Measurements from ENCODE around the gene TMEM101.
A peak's percentile ranks its signal among the peaks of the same experiment; 100 is the strongest.

TMEM101 gene

DNA sequence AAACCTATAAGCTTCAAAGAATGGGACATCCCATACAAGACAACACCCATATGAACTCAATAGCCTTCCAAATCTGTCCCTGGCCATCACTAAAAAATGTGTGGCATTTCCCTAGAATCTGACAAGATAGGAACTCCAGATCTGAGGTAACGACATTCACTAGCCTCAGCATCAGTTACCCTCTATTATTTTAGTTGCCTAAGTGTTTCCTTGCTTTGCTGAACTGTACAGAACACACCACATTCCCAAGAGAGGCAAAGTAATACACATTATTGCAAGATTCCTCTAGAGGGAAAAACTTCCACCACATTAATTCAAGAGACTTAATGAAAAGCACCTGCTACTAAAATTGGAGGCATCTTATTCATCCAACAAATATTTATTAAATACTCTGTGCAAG, 46.7 kb upstream of the TMEM101 start:
- H3K18ac ChIP-seq (ENCODE audit: low read depth in 1 of 2, low read length in 2 of 2): no peak overlapping the region
- H3K27ac ChIP-seq (ENCODE audit: low read length, poor library complexity, severe bottlenecking): no peak overlapping the region
- H2BK15ac ChIP-seq (ENCODE audit: low read depth, poor library complexity, severe bottlenecking): no peak overlapping the region
- no peak overlapping the region for H3K4me2 ChIP-seq (ENCODE audit: low read length, poor library complexity, severe bottlenecking)
- 42% methylated on average over 1 of the region's 1 CpG for WGBS
- no peak overlapping the region for H3K23ac ChIP-seq (ENCODE audit: low read length in 2 of 2)
- H2BK12ac ChIP-seq (ENCODE audit: low read length in 2 of 2): no peak overlapping the region
- H3K4me3 ChIP-seq (ENCODE audit: insufficient read depth in 1 of 2, low read depth in 1 of 2, low read length in 2 of 2): no peak overlapping the region
- no peaks in the 10 kb centered on the region for H3K9me3 ChIP-seq (ENCODE audit: control insufficient read depth, low read length)
- no peak overlapping the region for H4K91ac ChIP-seq (ENCODE audit: low read length)
- no peak for DNase-seq
- H2AFZ ChIP-seq (ENCODE audit: low read depth, low read length): no peak overlapping the region
- no peak overlapping the region for H4K8ac ChIP-seq (ENCODE audit: low read length)
- H2BK120ac ChIP-seq (ENCODE audit: low read depth, low read length): no peak overlapping the region
- H3K9ac ChIP-seq (ENCODE audit: low read length): no peak overlapping the region
- H3K4ac ChIP-seq (ENCODE audit: low read depth in 1 of 2, low read length in 2 of 2): no peak overlapping the region
- no peak overlapping the region for H2AK5ac ChIP-seq (ENCODE audit: low read length, severe bottlenecking)
- no peak overlapping the region for H2BK5ac ChIP-seq (ENCODE audit: low read depth, low read length, poor library complexity, severe bottlenecking)
- H3K14ac ChIP-seq (ENCODE audit: low read length in 2 of 2): no peak overlapping the region
- H3K4me1 ChIP-seq (ENCODE audit: control insufficient read depth, insufficient read depth, low read depth, low read length): peaks cover 6% of the 10 kb centered on the region
- H3K79me1 ChIP-seq (replicated peaks; ENCODE audit: low read length, poor library complexity, severe bottlenecking): no peaks in the 10 kb centered on the region
- no peaks in the 10 kb centered on the region for H3K27me3 ChIP-seq (ENCODE audit: control insufficient read depth in 1 of 2, insufficient read depth in 1 of 2, low read length in 2 of 2)
- peaks cover 33 to 49% of the 10 kb centered on the region in 2 experiments for H3K36me3 ChIP-seq (ENCODE audit: control insufficient read depth in 1 of 2, insufficient read depth in 2 of 2, low read depth in 1 of 2, low read length in 2 of 2)

DNA sequence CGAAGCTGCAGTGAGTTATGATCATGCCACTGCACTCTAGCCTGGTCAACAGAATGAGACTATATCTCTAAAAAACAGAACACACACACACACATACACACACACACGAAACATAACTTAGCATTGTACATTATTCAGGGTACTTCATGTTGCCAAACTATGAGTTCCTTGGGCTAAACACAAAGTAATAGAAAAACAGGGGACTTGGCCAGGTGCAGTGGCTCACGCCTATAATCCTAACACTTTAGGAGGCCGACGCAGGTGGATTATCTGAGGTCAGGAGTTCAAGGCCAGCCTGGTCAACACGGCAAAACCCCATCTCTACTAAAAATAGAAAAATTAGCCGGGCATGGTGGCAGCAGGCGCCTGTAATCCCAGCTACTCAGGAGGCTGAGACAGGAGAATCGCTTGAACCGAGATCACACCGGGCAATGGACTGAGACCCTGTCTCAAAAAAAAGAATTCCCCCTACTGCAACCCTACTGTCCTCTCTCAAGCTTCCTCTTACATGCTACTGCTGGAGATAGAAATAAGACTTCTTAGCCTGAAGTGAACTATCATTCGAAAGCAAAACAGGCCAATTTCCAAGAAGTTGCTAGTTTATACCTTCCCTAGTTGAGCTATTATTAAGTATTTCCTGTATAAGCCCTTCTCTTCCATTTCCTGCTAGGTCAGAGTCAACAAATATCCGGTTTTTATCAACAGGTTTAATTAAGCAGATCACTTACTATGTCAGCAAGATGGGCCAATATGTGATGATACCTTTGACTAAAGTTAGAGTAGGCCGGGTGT, 44.5 kb upstream of the TMEM101 start:
- Histone ChIP-seq H3K18ac (ENCODE audit: low read depth in 1 of 2, low read length in 2 of 2) (no peak overlapping the region), H3K23ac (ENCODE audit: low read length in 2 of 2) (no peak overlapping the region), H3K9ac (ENCODE audit: low read length) (no peak overlapping the region), H2BK120ac (ENCODE audit: low read depth, low read length) (no peak overlapping the region), H2AFZ (ENCODE audit: low read depth, low read length) (no peak overlapping the region), H3K36me3 (ENCODE audit: control insufficient read depth in 1 of 2, insufficient read depth in 2 of 2, low read depth in 1 of 2, low read length in 2 of 2) (peaks cover 42 to 57% of the 10 kb centered on the region in 2 experiments), H3K27ac (ENCODE audit: low read length, poor library complexity, severe bottlenecking) (no peak overlapping the region), H2BK15ac (ENCODE audit: low read depth, poor library complexity, severe bottlenecking) (no peak overlapping the region), H3K14ac (ENCODE audit: low read length in 2 of 2) (no peak overlapping the region), H3K4me2 (ENCODE audit: low read length, poor library complexity, severe bottlenecking) (no peak overlapping the region), H2BK5ac (ENCODE audit: low read depth, low read length, poor library complexity, severe bottlenecking) (no peak overlapping the region), H3K9me3 (ENCODE audit: control insufficient read depth, low read length) (no peaks in the 10 kb centered on the region), H3K27me3 (ENCODE audit: control insufficient read depth in 1 of 2, insufficient read depth in 1 of 2, low read length in 2 of 2) (no peaks in the 10 kb centered on the region), H4K91ac (ENCODE audit: low read length) (no peak overlapping the region), H4K8ac (ENCODE audit: low read length) (no peak overlapping the region), H3K4me1 (ENCODE audit: control insufficient read depth, insufficient read depth, low read depth, low read length) (peaks cover 2% of the 10 kb centered on the region), H2AK5ac (ENCODE audit: low read length, severe bottlenecking) (no peak overlapping the region), H3K4me3 (ENCODE audit: insufficient read depth in 1 of 2, low read depth in 1 of 2, low read length in 2 of 2) (no peak overlapping the region), H3K4ac (ENCODE audit: low read depth in 1 of 2, low read length in 2 of 2) (no peak overlapping the region), H2BK12ac (ENCODE audit: low read length in 2 of 2) (no peak overlapping the region), H3K79me1 (replicated peaks; ENCODE audit: low read length, poor library complexity, severe bottlenecking) (no peaks in the 10 kb centered on the region)
- WGBS: 95% methylated on average over 13 of the region's 14 CpGs
- no peak for DNase-seq

DNA sequence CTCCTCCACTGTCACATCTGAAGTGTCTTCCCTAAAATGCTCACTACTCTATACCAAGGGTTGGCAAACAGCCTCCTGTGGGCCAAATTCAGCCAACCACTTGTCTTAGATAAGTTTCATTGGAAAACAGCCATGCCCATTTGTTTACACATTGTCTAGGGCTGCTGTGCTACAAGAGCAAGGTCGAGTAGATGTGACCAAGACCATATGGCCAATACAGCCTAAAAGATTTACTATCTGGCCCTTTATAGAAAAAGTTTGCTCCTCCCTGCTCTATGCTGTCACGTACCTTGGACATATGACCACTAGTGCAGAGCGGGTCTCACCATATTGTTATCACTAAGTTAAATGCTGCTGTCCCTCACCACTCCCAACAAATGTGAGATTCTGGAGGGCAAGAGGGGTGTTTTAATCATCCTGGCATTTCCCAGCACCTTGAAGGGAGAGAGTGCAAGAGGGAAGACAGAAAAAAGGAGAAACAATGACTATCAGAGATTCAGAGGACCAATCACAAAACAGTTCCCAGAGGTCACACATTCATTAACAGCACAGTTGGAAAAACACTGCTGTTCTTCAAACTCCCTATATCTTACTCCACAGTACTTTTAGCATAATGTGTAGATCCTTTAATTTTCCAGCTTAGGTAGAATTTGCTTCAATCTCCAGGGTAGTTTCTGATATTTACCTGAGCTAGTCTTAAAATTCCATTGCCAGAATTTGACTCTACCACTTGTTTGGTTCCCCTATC, 38.5 kb upstream of the TMEM101 start:
- 56% methylated on average over 3 of the region's 3 CpGs for WGBS
- H2BK15ac ChIP-seq (ENCODE audit: low read depth, poor library complexity, severe bottlenecking): no peak overlapping the region
- peaks cover 18% of the 10 kb centered on the region for H3K79me1 ChIP-seq (replicated peaks; ENCODE audit: low read length, poor library complexity, severe bottlenecking)
- no peak overlapping the region for H4K8ac ChIP-seq (ENCODE audit: low read length)
- H3K9ac ChIP-seq (ENCODE audit: low read length): no peak overlapping the region
- H3K36me3 ChIP-seq (ENCODE audit: control insufficient read depth in 1 of 2, insufficient read depth in 2 of 2, low read depth in 1 of 2, low read length in 2 of 2): peaks cover 65 to 69% of the 10 kb centered on the region in 2 experiments
- H2AFZ ChIP-seq (ENCODE audit: low read depth, low read length): no peak overlapping the region
- no peak overlapping the region for H2BK120ac ChIP-seq (ENCODE audit: low read depth, low read length)
- H3K23ac ChIP-seq (ENCODE audit: low read length in 2 of 2): no peak overlapping the region
- no peak overlapping the region for H2AK5ac ChIP-seq (ENCODE audit: low read length, severe bottlenecking)
- peaks cover 2% of the 10 kb centered on the region for H3K4me1 ChIP-seq (ENCODE audit: control insufficient read depth, insufficient read depth, low read depth, low read length)
- H2BK5ac ChIP-seq (ENCODE audit: low read depth, low read length, poor library complexity, severe bottlenecking): no peak overlapping the region
- no peak overlapping the region for H3K4me3 ChIP-seq (ENCODE audit: insufficient read depth in 1 of 2, low read depth in 1 of 2, low read length in 2 of 2)
- H2BK12ac ChIP-seq (ENCODE audit: low read length in 2 of 2): no peak overlapping the region
- no peaks in the 10 kb centered on the region for H3K9me3 ChIP-seq (ENCODE audit: control insufficient read depth, low read length)
- no peaks in the 10 kb centered on the region for H3K27me3 ChIP-seq (ENCODE audit: control insufficient read depth in 1 of 2, insufficient read depth in 1 of 2, low read length in 2 of 2)
- no peak overlapping the region for H3K4me2 ChIP-seq (ENCODE audit: low read length, poor library complexity, severe bottlenecking)
- H4K91ac ChIP-seq (ENCODE audit: low read length): no peak overlapping the region
- DNase-seq: peak; percentile 45
- H3K4ac ChIP-seq (ENCODE audit: low read depth in 1 of 2, low read length in 2 of 2): no peak overlapping the region
- no peak overlapping the region for H3K27ac ChIP-seq (ENCODE audit: low read length, poor library complexity, severe bottlenecking)
- H3K14ac ChIP-seq (ENCODE audit: low read length in 2 of 2): no peak overlapping the region
- H3K18ac ChIP-seq (ENCODE audit: low read depth in 1 of 2, low read length in 2 of 2): no peak overlapping the region

DNA sequence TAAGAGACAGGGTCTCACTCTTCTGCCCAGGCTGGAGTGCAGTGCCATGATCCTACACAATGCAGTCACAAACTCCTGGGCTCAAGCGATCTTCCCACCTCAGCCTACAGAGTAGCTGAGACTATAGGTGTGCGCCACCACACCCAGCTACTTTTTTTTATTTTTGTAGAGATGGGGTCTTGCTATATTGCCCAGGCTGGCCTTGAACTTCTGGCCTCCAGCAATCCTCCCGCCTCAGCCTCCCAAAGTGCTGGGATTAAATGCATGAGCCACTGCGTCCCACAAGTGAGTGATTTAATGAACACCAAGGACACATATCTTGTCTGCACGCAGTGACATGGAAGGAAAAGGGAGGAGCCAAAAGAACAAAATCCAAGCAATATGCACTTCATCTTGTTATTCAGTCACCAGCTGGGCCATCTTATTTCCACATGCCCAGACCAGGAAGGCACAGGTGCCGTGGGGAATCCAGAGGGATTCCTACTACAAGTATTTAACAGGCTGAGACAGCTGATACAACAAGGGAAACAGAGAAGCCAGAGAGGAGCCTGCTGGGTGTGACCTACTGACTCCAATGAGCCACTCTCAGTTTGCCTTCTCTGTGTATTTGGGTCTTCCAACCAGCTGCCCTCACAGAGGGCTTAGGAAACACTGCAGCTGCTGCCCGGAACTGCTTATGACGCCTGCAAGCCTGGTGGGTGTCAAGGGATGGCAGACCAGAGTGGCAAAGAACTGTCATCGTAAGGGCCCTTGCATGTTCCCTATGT, 34.7 kb upstream of the TMEM101 start:
- no peak overlapping the region for H2AK5ac ChIP-seq (ENCODE audit: low read length, severe bottlenecking)
- no peak overlapping the region for H3K23ac ChIP-seq (ENCODE audit: low read length in 2 of 2)
- H3K27ac ChIP-seq (ENCODE audit: low read length, poor library complexity, severe bottlenecking): no peak overlapping the region
- H3K4ac ChIP-seq (ENCODE audit: low read depth in 1 of 2, low read length in 2 of 2): no peak overlapping the region
- peaks cover 59 to 75% of the 10 kb centered on the region in 2 experiments for H3K36me3 ChIP-seq (ENCODE audit: control insufficient read depth in 1 of 2, insufficient read depth in 2 of 2, low read depth in 1 of 2, low read length in 2 of 2)
- no peaks in the 10 kb centered on the region for H3K27me3 ChIP-seq (ENCODE audit: control insufficient read depth in 1 of 2, insufficient read depth in 1 of 2, low read length in 2 of 2)
- H3K18ac ChIP-seq (ENCODE audit: low read depth in 1 of 2, low read length in 2 of 2): no peak overlapping the region
- H4K91ac ChIP-seq (ENCODE audit: low read length): no peak overlapping the region
- peaks cover 19% of the 10 kb centered on the region for H3K79me1 ChIP-seq (replicated peaks; ENCODE audit: low read length, poor library complexity, severe bottlenecking)
- no peak for DNase-seq
- H3K9me3 ChIP-seq (ENCODE audit: control insufficient read depth, low read length): no peaks in the 10 kb centered on the region
- no peak overlapping the region for H2BK5ac ChIP-seq (ENCODE audit: low read depth, low read length, poor library complexity, severe bottlenecking)
- no peak overlapping the region for H3K9ac ChIP-seq (ENCODE audit: low read length)
- no peak overlapping the region for H3K4me3 ChIP-seq (ENCODE audit: insufficient read depth in 1 of 2, low read depth in 1 of 2, low read length in 2 of 2)
- H3K4me1 ChIP-seq (ENCODE audit: control insufficient read depth, insufficient read depth, low read depth, low read length): no peaks in the 10 kb centered on the region
- no peak overlapping the region for H4K8ac ChIP-seq (ENCODE audit: low read length)
- H2AFZ ChIP-seq (ENCODE audit: low read depth, low read length): no peak overlapping the region
- no peak overlapping the region for H3K14ac ChIP-seq (ENCODE audit: low read length in 2 of 2)
- H2BK15ac ChIP-seq (ENCODE audit: low read depth, poor library complexity, severe bottlenecking): no peak overlapping the region
- no peak overlapping the region for H2BK12ac ChIP-seq (ENCODE audit: low read length in 2 of 2)
- WGBS: 94% methylated on average over 6 of the region's 9 CpGs
- H3K4me2 ChIP-seq (ENCODE audit: low read length, poor library complexity, severe bottlenecking): no peak overlapping the region
- H2BK120ac ChIP-seq (ENCODE audit: low read depth, low read length): no peak overlapping the region
